H9 (cell line): ENCODE measurements around the gene PARP6. TPM values are rescaled to one million over a fixed set of nuclear protein-coding genes. Genes with fewer than 3 reads are reported as not detected.
"Not testable (repeated sequence)": the region's sequence is repeated elsewhere in the genome, so short reads cannot be mapped to it uniquely, and the experiment has no call there.

ENCODE experiments used
- DNase-seq: peaks from one replicate; pipeline ENCODE4 v3.0.0-alpha.2; 2017
- H2AFZ ChIP-seq: one replicate; pipeline ENCODE4 v1.6.1; 2013; ENCODE audit warnings: mild to moderate bottlenecking, low read length, control low read depth, moderate library complexity
- H2AK5ac ChIP-seq: 2 replicates; pipeline ENCODE4 v1.6.1; 2013; ENCODE audit warnings: low read length, control low read depth, mixed read lengths; ENCODE audit not compliant: insufficient read length
- H2BK120ac ChIP-seq: one replicate; pipeline ENCODE4 v1.6.1; 2013; ENCODE audit warnings: low read depth, mild to moderate bottlenecking, low read length, control low read depth, inconsistent platforms; ENCODE audit not compliant: poor library complexity, severe bottlenecking
- H2BK12ac ChIP-seq: 2 replicates; pipeline ENCODE4 v1.6.1; 2013; ENCODE audit warnings: low read length, control low read depth, mixed read lengths, low read depth; ENCODE audit not compliant: insufficient read length
- H2BK15ac ChIP-seq: 2 replicates; pipeline ENCODE4 v1.6.1; 2013; ENCODE audit warnings: low read depth, low read length, control low read depth
- H2BK20ac ChIP-seq: one replicate; pipeline ENCODE4 v1.6.1; 2013; ENCODE audit warnings: low read depth, mild to moderate bottlenecking, low read length, control low read depth, inconsistent platforms; ENCODE audit not compliant: poor library complexity, severe bottlenecking
- H2BK5ac ChIP-seq: 2 replicates; pipeline ENCODE4 v1.6.1; 2013; ENCODE audit warnings: low read length, control low read depth, mixed read lengths; ENCODE audit not compliant: insufficient read length
- H3K14ac ChIP-seq: 2 replicates; pipeline ENCODE4 v1.6.1; 2013; ENCODE audit warnings: low read length, control low read depth; ENCODE audit not compliant: insufficient read depth
- H3K18ac ChIP-seq: 2 replicates; pipeline ENCODE4 v1.6.1; 2013; ENCODE audit warnings: low read depth, mild to moderate bottlenecking, mixed read lengths, low read length, control low read depth; ENCODE audit not compliant: insufficient read length
- H3K23ac ChIP-seq: 2 replicates; pipeline ENCODE4 v1.6.1; 2013; ENCODE audit warnings: low read length, control low read depth, mixed read lengths, low read depth; ENCODE audit not compliant: insufficient read length
- H3K23me2 ChIP-seq: 2 replicates; pipeline ENCODE4 v1.6.1; 2013; ENCODE audit warnings: low read depth, mild to moderate bottlenecking, mixed read lengths, low read length, control low read depth; ENCODE audit not compliant: insufficient read length, poor library complexity, severe bottlenecking
- H3K27ac ChIP-seq: 2 replicates; pipeline ENCODE4 v1.5.1; 2013; ENCODE audit warnings: low read length, control low read depth, mixed read lengths, low read depth; ENCODE audit not compliant: insufficient read length
- H3K27me3 ChIP-seq: 2 replicates; pipeline ENCODE4 v1.6.1; 2013; ENCODE audit warnings: low read length, control low read depth, inconsistent platforms; ENCODE audit not compliant: insufficient read depth
- H3K4ac ChIP-seq: 2 replicates; pipeline ENCODE4 v1.6.1; 2013; ENCODE audit warnings: low read depth, mild to moderate bottlenecking, control low read depth, inconsistent platforms, low read length, moderate library complexity
- H3K4me1 ChIP-seq: 2 replicates; pipeline ENCODE4 v1.6.1; 2013; ENCODE audit warnings: low read length, control low read depth, inconsistent platforms; ENCODE audit not compliant: insufficient read depth
- H3K4me2 ChIP-seq: 2 replicates; pipeline ENCODE4 v1.6.1; 2013; ENCODE audit warnings: low read length, control low read depth, mixed read lengths; ENCODE audit not compliant: insufficient read length, insufficient read depth
- H3K56ac ChIP-seq: 2 replicates; pipeline ENCODE4 v1.6.1; 2013; ENCODE audit warnings: low read depth, mild to moderate bottlenecking, mixed read lengths, low read length, control low read depth; ENCODE audit not compliant: insufficient read length
- H3K79me1 ChIP-seq: 2 replicates; pipeline ENCODE4 v1.6.1; 2013; ENCODE audit warnings: low read depth, mild to moderate bottlenecking, moderate library complexity, low read length, control low read depth, inconsistent platforms; ENCODE audit not compliant: insufficient read depth, poor library complexity, severe bottlenecking
- H3K79me2 ChIP-seq: 2 replicates; pipeline ENCODE4 v1.6.1; 2013; ENCODE audit warnings: low read length, control low read depth, inconsistent platforms; ENCODE audit not compliant: insufficient read depth
- H3K9ac ChIP-seq: 2 replicates; pipeline ENCODE4 v1.6.1; 2013; ENCODE audit warnings: low read length, control low read depth, mixed read lengths; ENCODE audit not compliant: insufficient read length; ENCODE audit errors: extremely low read depth
- H3K9me3 ChIP-seq: one replicate; pipeline ENCODE4 v1.6.1; 2013; ENCODE audit warnings: low read depth, low read length, inconsistent platforms; ENCODE audit not compliant: control insufficient read depth
- H3T11ph ChIP-seq: one replicate; pipeline ENCODE4 v1.6.1; 2013; ENCODE audit warnings: mild to moderate bottlenecking, low read length, control low read depth, inconsistent platforms
- H4K20me1 ChIP-seq: one replicate; pipeline ENCODE4 v1.6.1; 2013; ENCODE audit not compliant: control insufficient read depth, insufficient read length, insufficient read depth
- H4K5ac ChIP-seq: 2 replicates; pipeline ENCODE4 v1.6.1; 2013; ENCODE audit warnings: low read depth, mild to moderate bottlenecking, mixed read lengths, low read length, control low read depth; ENCODE audit not compliant: insufficient read length
- H4K8ac ChIP-seq: replicated peaks from 2 replicates; pipeline ENCODE4 v1.6.1; 2013; ENCODE audit warnings: low read length, control low read depth, mixed read lengths, low read depth; ENCODE audit not compliant: insufficient read length
- H4K91ac ChIP-seq: 2 replicates; pipeline ENCODE4 v1.6.1; 2013; ENCODE audit warnings: low read depth, mild to moderate bottlenecking, moderate library complexity, mixed read lengths, low read length, control low read depth; ENCODE audit not compliant: insufficient read length
- H3K27ac Mint-ChIP-seq, 3 experiments: 2 replicates in 2 of 3; 3 replicates in 1 of 3; pipeline ENCODE4 v1.8.0; 2020 to 2021; ENCODE audit warnings: mixed read lengths in 3 of 3, mild to moderate bottlenecking in 1 of 3, moderate library complexity in 1 of 3
- H3K27me3 Mint-ChIP-seq: 2 replicates; pipeline ENCODE4 v1.8.0; 2021; ENCODE audit warnings: low read depth, mild to moderate bottlenecking, moderate library complexity, mixed read lengths
- H3K36me3 Mint-ChIP-seq, 3 experiments: 2 replicates in 2 of 3; 3 replicates in 1 of 3; pipeline ENCODE4 v1.8.0; 2020 to 2021; ENCODE audit warnings: low read depth in 3 of 3, mixed read lengths in 3 of 3; ENCODE audit not compliant: insufficient read depth in 1 of 3
- H3K4me1 Mint-ChIP-seq, 2 experiments: 2 replicates each; pipeline ENCODE4 v1.8.0; 2020; ENCODE audit warnings: mixed read lengths in 2 of 2
- H3K4me3 Mint-ChIP-seq, 2 experiments: 2 replicates in 1 of 2; 3 replicates in 1 of 2; pipeline ENCODE4 v1.8.0; 2020 to 2021; ENCODE audit warnings: mild to moderate bottlenecking in 2 of 2, mixed read lengths in 2 of 2, moderate library complexity in 1 of 2
- H3K9me3 Mint-ChIP-seq, 2 experiments: 2 replicates in 1 of 2; 3 replicates in 1 of 2; pipeline ENCODE4 v1.8.0; 2020; ENCODE audit warnings: mild to moderate bottlenecking in 2 of 2, mixed read lengths in 2 of 2, moderate library complexity in 1 of 2
- CTCF ChIP-seq: fragments of 200-600 bp; sonication (generic); conservative IDR thresholded peaks from 3 replicates; pipeline ENCODE4 v1.8.0; 2021; ENCODE audit warnings: antibody characterized with exemption, mild to moderate bottlenecking
- total RNA-seq: library from RNA; stranded (reverse); gene quantifications from 2 replicates; pipeline ENCODE4 v1.2.1, GENCODE V29; 2021

PARP6 gene
- total RNA-seq, 1 experiment from 2014 or later = 54.4 TPM

- no peak overlapping the region for H2BK5ac ChIP-seq
- H3K9me3 Mint-ChIP-seq = no peaks in the 10 kb centered on the region
- H3K27me3 Mint-ChIP-seq = peaks cover 47% of the 10 kb centered on the region
- H2AK5ac ChIP-seq = no peak overlapping the region
- H2BK15ac ChIP-seq = no peak overlapping the region
- peaks cover 10 to 14% of the 10 kb centered on the region in 2 experiments for H3K4me1 Mint-ChIP-seq
- H4K8ac ChIP-seq = no peak overlapping the region
- no peak overlapping the region for H2BK20ac ChIP-seq
- H3K4me2 ChIP-seq = no peak overlapping the region
- H3K27me3 ChIP-seq = no peaks in the 10 kb centered on the region; the same call in 1 of the 2 replicates
- no peak overlapping the region for H3K27ac ChIP-seq
- no peaks in the 10 kb centered on the region for H3K4me1 ChIP-seq
- DNase-seq = no peak
- H3K23me2 ChIP-seq = peaks cover 7% of the 10 kb centered on the region
- no peak overlapping the region for H4K5ac ChIP-seq
- no peak for TF ChIP-seq CTCF
- no peak overlapping the region for H2BK120ac ChIP-seq
- H3T11ph ChIP-seq = no peak overlapping the region
- H3K27ac Mint-ChIP-seq = no peak overlapping the region
- no peak overlapping the region for H3K4me3 Mint-ChIP-seq
- H3K56ac ChIP-seq = no peak overlapping the region
- no peak overlapping the region for H3K4ac ChIP-seq
- no peak overlapping the region for H3K9ac ChIP-seq
- no peak overlapping the region for H2AFZ ChIP-seq
- no peaks in the 10 kb centered on the region for H3K79me2 ChIP-seq
- H3K9me3 ChIP-seq = no peaks in the 10 kb centered on the region
- no peak overlapping the region for H3K23ac ChIP-seq
- no peaks in the 10 kb centered on the region for H4K20me1 ChIP-seq
- H2BK12ac ChIP-seq = no peak overlapping the region
- H3K79me1 ChIP-seq = no peaks in the 10 kb centered on the region
- no peak overlapping the region for H4K91ac ChIP-seq
- no peaks in the 10 kb centered on the region for H3K36me3 Mint-ChIP-seq
- H3K14ac ChIP-seq = no peak overlapping the region
- H3K18ac ChIP-seq = no peak overlapping the region
These were observed 4.0 kb upstream of the PARP6 start for GRCh38 chr15:72276326-72276700.

GRCh38 chr15:72275635-72276325 is 3.4 kb upstream of the PARP6 start:
- H3K36me3 Mint-ChIP-seq, H4K91ac ChIP-seq, H3K9me3 Mint-ChIP-seq, H3K9me3 ChIP-seq, H3K79me1 ChIP-seq, H4K8ac ChIP-seq, H3K79me2 ChIP-seq, H3K23me2 ChIP-seq, H3K4me3 Mint-ChIP-seq, H2BK5ac ChIP-seq, H4K5ac ChIP-seq, H2BK12ac ChIP-seq, H2AFZ ChIP-seq, H3K27ac Mint-ChIP-seq, H3K27ac ChIP-seq, H2BK15ac ChIP-seq, H3K9ac ChIP-seq, H4K20me1 ChIP-seq, H2AK5ac ChIP-seq, H2BK120ac ChIP-seq, H3K23ac ChIP-seq, H3K56ac ChIP-seq, DNase-seq, H3K4ac ChIP-seq, H3K27me3 ChIP-seq, H3T11ph ChIP-seq, H3K14ac ChIP-seq, H3K4me1 ChIP-seq, H3K4me2 ChIP-seq, H3K18ac ChIP-seq, H2BK20ac ChIP-seq: not testable (repeated sequence)
- peaks cover 10 to 14% of the 10 kb centered on the region in 2 experiments for H3K4me1 Mint-ChIP-seq
- H3K27me3 Mint-ChIP-seq = peaks cover 45% of the 10 kb centered on the region
